H9 (cell line): Measurements from ENCODE around the gene PRAMEF20. TPM values are rescaled to one million over a fixed set of nuclear protein-coding genes. Genes with fewer than 3 reads are reported as not detected.

Experiments used
- DNase-seq: peaks from one replicate; pipeline ENCODE4 v3.0.0-alpha.2; 2017
- H2AFZ ChIP-seq: one replicate; pipeline ENCODE4 v1.6.1; 2013; ENCODE audit warnings: mild to moderate bottlenecking, low read length, control low read depth, moderate library complexity
- H2AK5ac ChIP-seq: 2 replicates; pipeline ENCODE4 v1.6.1; 2013; ENCODE audit warnings: low read length, control low read depth, mixed read lengths; ENCODE audit not compliant: insufficient read length
- H2BK120ac ChIP-seq: one replicate; pipeline ENCODE4 v1.6.1; 2013; ENCODE audit warnings: low read depth, mild to moderate bottlenecking, low read length, control low read depth, inconsistent platforms; ENCODE audit not compliant: poor library complexity, severe bottlenecking
- H2BK12ac ChIP-seq: 2 replicates; pipeline ENCODE4 v1.6.1; 2013; ENCODE audit warnings: low read length, control low read depth, mixed read lengths, low read depth; ENCODE audit not compliant: insufficient read length
- H2BK15ac ChIP-seq: 2 replicates; pipeline ENCODE4 v1.6.1; 2013; ENCODE audit warnings: low read depth, low read length, control low read depth
- H2BK20ac ChIP-seq: one replicate; pipeline ENCODE4 v1.6.1; 2013; ENCODE audit warnings: low read depth, mild to moderate bottlenecking, low read length, control low read depth, inconsistent platforms; ENCODE audit not compliant: poor library complexity, severe bottlenecking
- H2BK5ac ChIP-seq: 2 replicates; pipeline ENCODE4 v1.6.1; 2013; ENCODE audit warnings: low read length, control low read depth, mixed read lengths; ENCODE audit not compliant: insufficient read length
- H3K14ac ChIP-seq: 2 replicates; pipeline ENCODE4 v1.6.1; 2013; ENCODE audit warnings: low read length, control low read depth; ENCODE audit not compliant: insufficient read depth
- H3K18ac ChIP-seq: 2 replicates; pipeline ENCODE4 v1.6.1; 2013; ENCODE audit warnings: low read depth, mild to moderate bottlenecking, mixed read lengths, low read length, control low read depth; ENCODE audit not compliant: insufficient read length
- H3K23ac ChIP-seq: 2 replicates; pipeline ENCODE4 v1.6.1; 2013; ENCODE audit warnings: low read length, control low read depth, mixed read lengths, low read depth; ENCODE audit not compliant: insufficient read length
- H3K23me2 ChIP-seq: 2 replicates; pipeline ENCODE4 v1.6.1; 2013; ENCODE audit warnings: low read depth, mild to moderate bottlenecking, mixed read lengths, low read length, control low read depth; ENCODE audit not compliant: insufficient read length, poor library complexity, severe bottlenecking
- H3K27ac ChIP-seq: 2 replicates; pipeline ENCODE4 v1.5.1; 2013; ENCODE audit warnings: low read length, control low read depth, mixed read lengths, low read depth; ENCODE audit not compliant: insufficient read length
- H3K27me3 ChIP-seq: 2 replicates; pipeline ENCODE4 v1.6.1; 2013; ENCODE audit warnings: low read length, control low read depth, inconsistent platforms; ENCODE audit not compliant: insufficient read depth
- H3K4ac ChIP-seq: 2 replicates; pipeline ENCODE4 v1.6.1; 2013; ENCODE audit warnings: low read depth, mild to moderate bottlenecking, control low read depth, inconsistent platforms, low read length, moderate library complexity
- H3K4me1 ChIP-seq: 2 replicates; pipeline ENCODE4 v1.6.1; 2013; ENCODE audit warnings: low read length, control low read depth, inconsistent platforms; ENCODE audit not compliant: insufficient read depth
- H3K4me2 ChIP-seq: 2 replicates; pipeline ENCODE4 v1.6.1; 2013; ENCODE audit warnings: low read length, control low read depth, mixed read lengths; ENCODE audit not compliant: insufficient read length, insufficient read depth
- H3K56ac ChIP-seq: 2 replicates; pipeline ENCODE4 v1.6.1; 2013; ENCODE audit warnings: low read depth, mild to moderate bottlenecking, mixed read lengths, low read length, control low read depth; ENCODE audit not compliant: insufficient read length
- H3K79me1 ChIP-seq: 2 replicates; pipeline ENCODE4 v1.6.1; 2013; ENCODE audit warnings: low read depth, mild to moderate bottlenecking, moderate library complexity, low read length, control low read depth, inconsistent platforms; ENCODE audit not compliant: insufficient read depth, poor library complexity, severe bottlenecking
- H3K79me2 ChIP-seq: 2 replicates; pipeline ENCODE4 v1.6.1; 2013; ENCODE audit warnings: low read length, control low read depth, inconsistent platforms; ENCODE audit not compliant: insufficient read depth
- H3K9ac ChIP-seq: 2 replicates; pipeline ENCODE4 v1.6.1; 2013; ENCODE audit warnings: low read length, control low read depth, mixed read lengths; ENCODE audit not compliant: insufficient read length; ENCODE audit errors: extremely low read depth
- H3K9me3 ChIP-seq: one replicate; pipeline ENCODE4 v1.6.1; 2013; ENCODE audit warnings: low read depth, low read length, inconsistent platforms; ENCODE audit not compliant: control insufficient read depth
- H3T11ph ChIP-seq: one replicate; pipeline ENCODE4 v1.6.1; 2013; ENCODE audit warnings: mild to moderate bottlenecking, low read length, control low read depth, inconsistent platforms
- H4K20me1 ChIP-seq: one replicate; pipeline ENCODE4 v1.6.1; 2013; ENCODE audit not compliant: control insufficient read depth, insufficient read length, insufficient read depth
- H4K5ac ChIP-seq: 2 replicates; pipeline ENCODE4 v1.6.1; 2013; ENCODE audit warnings: low read depth, mild to moderate bottlenecking, mixed read lengths, low read length, control low read depth; ENCODE audit not compliant: insufficient read length
- H4K8ac ChIP-seq: replicated peaks from 2 replicates; pipeline ENCODE4 v1.6.1; 2013; ENCODE audit warnings: low read length, control low read depth, mixed read lengths, low read depth; ENCODE audit not compliant: insufficient read length
- H4K91ac ChIP-seq: 2 replicates; pipeline ENCODE4 v1.6.1; 2013; ENCODE audit warnings: low read depth, mild to moderate bottlenecking, moderate library complexity, mixed read lengths, low read length, control low read depth; ENCODE audit not compliant: insufficient read length
- H3K27ac Mint-ChIP-seq, 3 experiments: 2 replicates in 2 of 3; 3 replicates in 1 of 3; pipeline ENCODE4 v1.8.0; 2020 to 2021; ENCODE audit warnings: mixed read lengths in 3 of 3, mild to moderate bottlenecking in 1 of 3, moderate library complexity in 1 of 3
- H3K27me3 Mint-ChIP-seq: 2 replicates; pipeline ENCODE4 v1.8.0; 2021; ENCODE audit warnings: low read depth, mild to moderate bottlenecking, moderate library complexity, mixed read lengths
- H3K36me3 Mint-ChIP-seq, 3 experiments: 2 replicates in 2 of 3; 3 replicates in 1 of 3; pipeline ENCODE4 v1.8.0; 2020 to 2021; ENCODE audit warnings: low read depth in 3 of 3, mixed read lengths in 3 of 3; ENCODE audit not compliant: insufficient read depth in 1 of 3
- H3K4me1 Mint-ChIP-seq, 2 experiments: 2 replicates each; pipeline ENCODE4 v1.8.0; 2020; ENCODE audit warnings: mixed read lengths in 2 of 2
- H3K4me3 Mint-ChIP-seq, 2 experiments: 2 replicates in 1 of 2; 3 replicates in 1 of 2; pipeline ENCODE4 v1.8.0; 2020 to 2021; ENCODE audit warnings: mild to moderate bottlenecking in 2 of 2, mixed read lengths in 2 of 2, moderate library complexity in 1 of 2
- H3K9me3 Mint-ChIP-seq, 2 experiments: 2 replicates in 1 of 2; 3 replicates in 1 of 2; pipeline ENCODE4 v1.8.0; 2020; ENCODE audit warnings: mild to moderate bottlenecking in 2 of 2, mixed read lengths in 2 of 2, moderate library complexity in 1 of 2
- WGBS: extraction: QIAGEN DNeasy Blood & Tissue Kit; methylation state at CpG from one replicate; pipeline ENCODE4 v1.1.7; 2013; ENCODE audit warnings: missing lambda C conversion rate, low lambda C conversion rate, mixed read lengths; ENCODE audit not compliant: insufficient read length; ENCODE audit errors: extremely low coverage; 5-methylcytosine and 5-hydroxymethylcytosine counted together
- total RNA-seq: library from RNA; stranded (reverse); gene quantifications from 2 replicates; pipeline ENCODE4 v1.2.1, GENCODE V29; 2021
- TF ChIP-seq, protein P1 (sequence below): fragments of 200-600 bp; sonication (generic); conservative IDR thresholded peaks from 3 replicates; pipeline ENCODE4 v1.8.0; 2021; ENCODE audit warnings: antibody characterized with exemption, mild to moderate bottlenecking

The PRAMEF20 gene
- total RNA-seq, 1 experiment from 2014 or later = not detected

DNA sequence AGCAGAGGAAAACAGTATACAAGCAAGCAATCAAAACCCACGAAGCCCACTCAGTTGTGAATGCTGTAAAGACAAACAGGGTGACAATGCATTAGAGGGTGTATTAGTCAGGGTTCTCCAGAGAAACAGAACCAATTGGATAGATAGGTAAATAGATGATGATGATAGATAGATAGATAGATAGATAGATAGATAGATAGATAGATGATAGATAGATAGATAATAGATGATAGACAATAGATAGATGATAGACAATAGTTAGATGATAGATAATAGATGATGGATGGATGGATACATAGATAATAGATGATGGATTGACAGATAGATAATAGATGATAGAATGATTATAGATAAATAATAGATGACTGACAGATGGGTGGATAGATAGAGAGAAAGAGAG lies 55.3 kb downstream of the PRAMEF20 start:
- Histone ChIP-seq H3K79me1 (no peaks in the 10 kb centered on the region), H4K5ac (no peak overlapping the region), H4K91ac (no peak overlapping the region), H3K23ac (no peak overlapping the region), H3K79me2 (no peaks in the 10 kb centered on the region), H3K18ac (no peak overlapping the region), H2BK5ac (no peak overlapping the region), H3T11ph (no peak overlapping the region), H3K27ac (no peak overlapping the region), H2BK20ac (no peak overlapping the region), H3K9me3 (peaks cover 8% of the 10 kb centered on the region), H2BK120ac (no peak overlapping the region), H3K4me1 (no peaks in the 10 kb centered on the region; the same call in 1 of the 2 replicates), H2AFZ (no peak overlapping the region), H3K23me2 (no peaks in the 10 kb centered on the region), H2BK12ac (no peak overlapping the region), H3K14ac (no peak overlapping the region), H3K4me2 (no peak overlapping the region), H3K56ac (no peak overlapping the region), H3K27me3 (no peaks in the 10 kb centered on the region; the same call in 1 of the 2 replicates), H3K4ac (no peak overlapping the region), H4K20me1 (no peaks in the 10 kb centered on the region), H3K9ac (no peak overlapping the region), H2AK5ac (no peak overlapping the region), H2BK15ac (no peak overlapping the region), H4K8ac (no peak overlapping the region)
- Mint-ChIP-seq H3K4me1 (no peaks in the 10 kb centered on the region), H3K36me3 (peaks cover 0 to 2% (median 0%) of the 10 kb centered on the region in 3 experiments; a peak in 2 of 7 replicates), H3K4me3 (no peak overlapping the region), H3K27ac (no peak overlapping the region), H3K27me3 (peaks cover 6% of the 10 kb centered on the region), H3K9me3 (peaks cover 0 to 73% of the 10 kb centered on the region in 2 experiments; a peak in 3 of 5 replicates)
- TF ChIP-seq, protein P1, sequence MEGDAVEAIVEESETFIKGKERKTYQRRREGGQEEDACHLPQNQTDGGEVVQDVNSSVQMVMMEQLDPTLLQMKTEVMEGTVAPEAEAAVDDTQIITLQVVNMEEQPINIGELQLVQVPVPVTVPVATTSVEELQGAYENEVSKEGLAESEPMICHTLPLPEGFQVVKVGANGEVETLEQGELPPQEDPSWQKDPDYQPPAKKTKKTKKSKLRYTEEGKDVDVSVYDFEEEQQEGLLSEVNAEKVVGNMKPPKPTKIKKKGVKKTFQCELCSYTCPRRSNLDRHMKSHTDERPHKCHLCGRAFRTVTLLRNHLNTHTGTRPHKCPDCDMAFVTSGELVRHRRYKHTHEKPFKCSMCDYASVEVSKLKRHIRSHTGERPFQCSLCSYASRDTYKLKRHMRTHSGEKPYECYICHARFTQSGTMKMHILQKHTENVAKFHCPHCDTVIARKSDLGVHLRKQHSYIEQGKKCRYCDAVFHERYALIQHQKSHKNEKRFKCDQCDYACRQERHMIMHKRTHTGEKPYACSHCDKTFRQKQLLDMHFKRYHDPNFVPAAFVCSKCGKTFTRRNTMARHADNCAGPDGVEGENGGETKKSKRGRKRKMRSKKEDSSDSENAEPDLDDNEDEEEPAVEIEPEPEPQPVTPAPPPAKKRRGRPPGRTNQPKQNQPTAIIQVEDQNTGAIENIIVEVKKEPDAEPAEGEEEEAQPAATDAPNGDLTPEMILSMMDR = no peak
- no CpG with 5 or more reads among the region's 1 CpG for WGBS
- DNase-seq = no peak
